HCT116 (cell line): Measurements from ENCODE around the gene BRSK1.
"Not testable (repeated sequence)": the region's sequence is repeated elsewhere in the genome, so short reads cannot be mapped to it uniquely, and the experiment has no call there.

Source experiments
- CTCF ChIP-seq, 3 experiments: fragments of 200-600 bp in 1 of 3; sonication (generic) in 1 of 3; IDR thresholded peaks in 2 of 3; conservative IDR thresholded peaks in 1 of 3; 2 replicates each; pipeline ENCODE4 v1.5.1; 2012 to 2017; ENCODE audit warnings: low read depth in 2 of 3, low read length in 2 of 3, antibody characterized with exemption in 1 of 3, borderline replicate concordance in 1 of 3, control low read depth in 1 of 3, mild to moderate bottlenecking in 1 of 3, mixed read lengths in 1 of 3, mixed run types in 1 of 3, moderate library complexity in 1 of 3; ENCODE audit not compliant: insufficient read depth in 1 of 3
- EGR1 ChIP-seq: IDR thresholded peaks from 2 replicates; pipeline ENCODE4 v1.6.1; 2012; ENCODE audit warnings: low read depth
- ELF1 ChIP-seq: IDR thresholded peaks from 2 replicates; pipeline ENCODE4 v1.6.1; 2012; ENCODE audit warnings: low read depth, borderline replicate concordance
- EZH2 ChIP-seq: fragments of 200-600 bp; sonication (generic); IDR thresholded peaks from 2 replicates; pipeline ENCODE4 v1.6.1; 2017; ENCODE audit warnings: antibody characterized with exemption, mixed run types
- EZH2phosphoT487 ChIP-seq: fragments of 200-600 bp; IDR thresholded peaks from 2 replicates; pipeline ENCODE4 v1.6.1; 2018; ENCODE audit warnings: antibody characterized with exemption, borderline replicate concordance
- POLR2A ChIP-seq: IDR thresholded peaks from 2 replicates; pipeline ENCODE4 v1.7.0; 2011; ENCODE audit warnings: borderline replicate concordance; ENCODE audit not compliant: insufficient read depth, insufficient read length; ENCODE audit errors: extremely low read depth
- POLR2AphosphoS5 ChIP-seq: IDR thresholded peaks from 2 replicates; pipeline ENCODE4 v1.6.1; 2011; ENCODE audit warnings: mild to moderate bottlenecking, low read depth, low read length, moderate library complexity
- REST ChIP-seq: IDR thresholded peaks from 2 replicates; pipeline ENCODE4 v1.6.1; 2012; ENCODE audit warnings: low read depth
- SIN3A ChIP-seq: IDR thresholded peaks from 2 replicates; pipeline ENCODE4 v1.6.1; 2012; ENCODE audit warnings: low read depth
- SRF ChIP-seq: IDR thresholded peaks from 2 replicates; pipeline ENCODE4 v1.6.1; 2012; ENCODE audit warnings: low read depth
- TCF7L2 ChIP-seq: IDR thresholded peaks from 2 replicates; pipeline ENCODE4 v1.7.0; 2011; ENCODE audit warnings: borderline replicate concordance, inconsistent platforms; ENCODE audit not compliant: insufficient read depth, insufficient read length; ENCODE audit errors: extremely low read depth
- YY1 ChIP-seq: IDR thresholded peaks from 2 replicates; pipeline ENCODE4 v1.6.1; 2011; ENCODE audit warnings: low read length, low read depth, moderate library complexity, mild to moderate bottlenecking; ENCODE audit not compliant: insufficient replicate concordance; ENCODE audit errors: extremely low read depth
- ZFX ChIP-seq: fragments of 450-650 bp; IDR thresholded peaks from 2 replicates; pipeline ENCODE4 v1.6.1; 2017
- ZNF274 ChIP-seq: fragments of 200-500 bp; sonication (Bioruptor generic); IDR thresholded peaks from 2 replicates; pipeline ENCODE4 v1.6.1; 2014; ENCODE audit warnings: mild to moderate bottlenecking, low read depth, low read length, inconsistent platforms

- TF ChIP-seq POLR2A; REST; CTCF (IDR thresholded peaks at IDR 0.05 in 2 of 3, conservative IDR thresholded peaks at IDR 0.05 in 1 of 3; ENCODE audit: borderline replicate concordance in 1 of 3, insufficient read depth in 1 of 3, low read depth in 2 of 3, low read length in 2 of 3); TCF7L2; YY1; ELF1; SIN3A; EGR1; EZH2; ZFX; POLR2AphosphoS5; SRF; ZNF274; EZH2phosphoT487: not testable (repeated sequence)
Observed at GRCh38 chr19:55328774-55329318, 45.0 kb downstream of the BRSK1 start.
